HepG2 (cell line): Measurements from ENCODE around the gene TOP1. TPM values are rescaled to one million over a fixed set of nuclear protein-coding genes. Genes with fewer than 3 reads are reported as not detected.

Source experiments
- AGO1 ChIP-seq: fragments of 200-400 bp; formaldehyde crosslinking; IDR thresholded peaks from 2 replicates; pipeline ENCODE4 v1.6.1; 2017; ENCODE audit warnings: mild to moderate bottlenecking, low read depth, low read length, moderate library complexity; ENCODE audit not compliant: poor library complexity, severe bottlenecking
- GABPB1 ChIP-seq: IDR thresholded peaks from 2 replicates; pipeline ENCODE4 v1.6.1; 2016; ENCODE audit warnings: mild to moderate bottlenecking, missing genetic modification reagents, moderate library complexity, missing compliant biosample characterization
- GLI4 ChIP-seq: sonication (generic); formaldehyde crosslinking; IDR thresholded peaks from 2 replicates; pipeline ENCODE4 v1.5.1; 2020; ENCODE audit warnings: missing genetic modification reagents, mild to moderate bottlenecking, moderate library complexity, borderline replicate concordance
- HBP1 ChIP-seq: IDR thresholded peaks from 2 replicates; pipeline ENCODE4 v1.6.1; 2016; ENCODE audit warnings: low read depth, control low read depth
- KDM1A ChIP-seq: IDR thresholded peaks from 2 replicates; pipeline ENCODE4 v1.6.1; 2016; ENCODE audit warnings: missing compliant biosample characterization
- KLF6 ChIP-seq: IDR thresholded peaks from 2 replicates; pipeline ENCODE4 v1.8.0; 2016; ENCODE audit warnings: missing biosample characterization, missing genetic modification reagents
- MXD3 ChIP-seq: IDR thresholded peaks from 2 replicates; pipeline ENCODE4 v1.6.1; 2016; ENCODE audit warnings: mild to moderate bottlenecking, missing biosample characterization, missing genetic modification reagents
- RBM39 ChIP-seq: fragments of 200-400 bp; formaldehyde crosslinking; IDR thresholded peaks from one replicate; pipeline ENCODE4 v1.6.1; 2018; ENCODE audit warnings: antibody characterized with exemption, mild to moderate bottlenecking, low read depth, low read length; ENCODE audit not compliant: poor library complexity, severe bottlenecking
- RNF2 ChIP-seq: fragments of 450-650 bp; conservative IDR thresholded peaks from 2 replicates; pipeline ENCODE4 v1.6.1; 2016; ENCODE audit warnings: low read depth
- SCMH1 ChIP-seq: sonication (generic); formaldehyde crosslinking; IDR thresholded peaks from 2 replicates; pipeline ENCODE4 v1.9.0; 2021; ENCODE audit warnings: missing genetic modification reagents, mild to moderate bottlenecking, borderline replicate concordance
- TIGD3 ChIP-seq: sonication (generic); formaldehyde crosslinking; IDR thresholded peaks from 2 replicates; pipeline ENCODE4 v1.5.1; 2020; ENCODE audit warnings: mild to moderate bottlenecking, missing genetic modification reagents, borderline replicate concordance
- TSC22D2 ChIP-seq: sonication (generic); formaldehyde crosslinking; IDR thresholded peaks from 2 replicates; pipeline ENCODE4 v1.5.1; 2020; ENCODE audit warnings: missing genetic modification reagents, mild to moderate bottlenecking, borderline replicate concordance
- ZBTB7B ChIP-seq: sonication (generic); formaldehyde crosslinking; IDR thresholded peaks from 2 replicates; pipeline ENCODE4 v1.4.0; 2020; ENCODE audit warnings: missing genetic modification reagents
- ZFP90 ChIP-seq: sonication (generic); formaldehyde crosslinking; IDR thresholded peaks from 2 replicates; pipeline ENCODE4 v1.8.0; 2022; ENCODE audit warnings: missing genetic modification reagents, mild to moderate bottlenecking, inconsistent platforms, borderline replicate concordance
- ZKSCAN8 ChIP-seq: IDR thresholded peaks from 2 replicates; pipeline ENCODE4 v1.6.1; 2016; ENCODE audit warnings: borderline replicate concordance, missing genetic modification reagents, missing compliant biosample characterization
- ZNF430 ChIP-seq: sonication (generic); formaldehyde crosslinking; IDR thresholded peaks from 2 replicates; pipeline ENCODE4 v1.9.0; 2021; ENCODE audit warnings: mild to moderate bottlenecking, missing genetic modification reagents
- ZNF546 ChIP-seq: sonication (generic); formaldehyde crosslinking; conservative IDR thresholded peaks from 2 replicates; pipeline ENCODE4 v1.8.1; 2023; ENCODE audit warnings: mild to moderate bottlenecking, missing genetic modification reagents
- ZNF615 ChIP-seq: sonication (generic); formaldehyde crosslinking; IDR thresholded peaks from 2 replicates; pipeline ENCODE4 v1.5.0; 2020; ENCODE audit warnings: mild to moderate bottlenecking, missing genetic modification reagents, borderline replicate concordance
- polyA plus RNA-seq, 8 experiments: library from polyadenylated mRNA; depleted of rRNA in 3 of 8; stranded (reverse) in 7 of 8; unstranded in 1 of 8; fragments of >200 nt; fragmentation: Illumina TruSeq in 4 of 8; extraction: Trizol in 4 of 8; gene quantifications; 2 replicates each; pipeline versions ENCODE4 v1.2.1 to v1.2.3, GENCODE V29; 2011 to 2016; ENCODE audit warnings: low read depth in 4 of 8, missing spikeins in 1 of 8, mixed read lengths in 1 of 8; ENCODE audit not compliant: insufficient read depth in 1 of 8
- total RNA-seq, 5 experiments: library from RNA; depleted of rRNA; stranded (reverse); fragments of >200 nt; fragmentation: Illumina TruSeq; extraction: Trizol; gene quantifications; 2 replicates each; pipeline ENCODE4 v1.2.3, GENCODE V29; 2016; ENCODE audit warnings: low read depth in 1 of 5
- TF ChIP-seq, protein P1 (sequence below): IDR thresholded peaks from 2 replicates; pipeline ENCODE4 v1.6.1; 2016; ENCODE audit warnings: missing genetic modification reagents, missing compliant biosample characterization
- TF ChIP-seq, protein P2 (sequence below): sonication (generic); formaldehyde crosslinking; conservative IDR thresholded peaks from 2 replicates; pipeline ENCODE4 v1.4.0; 2020; ENCODE audit warnings: missing genetic modification reagents
- TF ChIP-seq, protein P3 (sequence below): IDR thresholded peaks from 2 replicates; pipeline ENCODE4 v1.6.1; 2016; ENCODE audit warnings: missing compliant biosample characterization, missing genetic modification reagents, borderline replicate concordance

Gene TOP1
- total and polyA plus RNA-seq, 2 of the 13 experiments (the other 11 are each of a cell fraction or from before 2014, with no cell fraction given), result 10.2 to 19.4 TPM

GRCh38 chr20:41135187-41135887, 106.7 kb downstream of the TOP1 start (continued):
- TF ChIP-seq, protein P1, sequence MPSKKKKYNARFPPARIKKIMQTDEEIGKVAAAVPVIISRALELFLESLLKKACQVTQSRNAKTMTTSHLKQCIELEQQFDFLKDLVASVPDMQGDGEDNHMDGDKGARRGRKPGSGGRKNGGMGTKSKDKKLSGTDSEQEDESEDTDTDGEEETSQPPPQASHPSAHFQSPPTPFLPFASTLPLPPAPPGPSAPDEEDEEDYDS (CRISPR knock-in tag), result 0 out of 2 replicates have a peak, but pooled peaks have one; percentile 14
- TF ChIP-seq TIGD3 (no peak), TSC22D2 (0 out of 2 replicates have a peak, but pooled peaks have one; percentile 77), ZNF430 (peak; percentile 22; the same call in 1 of the 2 replicates), GABPB1 (CRISPR knock-in tag) (0 out of 2 replicates have a peak, but pooled peaks have one; percentile 23), RBM39 (no peak), ZKSCAN8 (0 out of 2 replicates have a peak, but pooled peaks have one; percentile 31), RNF2 (peak; percentile 71; the same call in 1 of the 2 replicates), AGO1 (no peak), KDM1A (CRISPR knock-in tag) (no peak), HBP1 (0 out of 2 replicates have a peak, but pooled peaks have one; percentile 18), ZFP90 (CRISPR knock-in tag) (0 out of 2 replicates have a peak, but pooled peaks have one; percentile 9), GLI4 (CRISPR knock-in tag) (peak; percentile 23; the same call in 1 of the 2 replicates), SCMH1 (no peak), MXD3 (CRISPR knock-in tag) (0 out of 2 replicates have a peak, but pooled peaks have one; percentile 33), KLF6 (CRISPR knock-in tag) (peak; percentile 51; the same call in 1 of the 2 replicates), ZNF615 (CRISPR knock-in tag) (no peak), ZBTB7B (CRISPR knock-in tag) (peak; percentile 80), ZNF546 (CRISPR knock-in tag) (0 out of 2 replicates have a peak, but pooled peaks have one; percentile 35)
- TF ChIP-seq, protein P2, sequence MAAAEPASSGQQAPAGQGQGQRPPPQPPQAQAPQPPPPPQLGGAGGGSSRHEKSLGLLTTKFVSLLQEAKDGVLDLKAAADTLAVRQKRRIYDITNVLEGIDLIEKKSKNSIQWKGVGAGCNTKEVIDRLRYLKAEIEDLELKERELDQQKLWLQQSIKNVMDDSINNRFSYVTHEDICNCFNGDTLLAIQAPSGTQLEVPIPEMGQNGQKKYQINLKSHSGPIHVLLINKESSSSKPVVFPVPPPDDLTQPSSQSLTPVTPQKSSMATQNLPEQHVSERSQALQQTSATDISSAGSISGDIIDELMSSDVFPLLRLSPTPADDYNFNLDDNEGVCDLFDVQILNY (CRISPR knock-in tag), result peak; percentile 48; the same call in 1 of the 2 replicates
- TF ChIP-seq, protein P3, sequence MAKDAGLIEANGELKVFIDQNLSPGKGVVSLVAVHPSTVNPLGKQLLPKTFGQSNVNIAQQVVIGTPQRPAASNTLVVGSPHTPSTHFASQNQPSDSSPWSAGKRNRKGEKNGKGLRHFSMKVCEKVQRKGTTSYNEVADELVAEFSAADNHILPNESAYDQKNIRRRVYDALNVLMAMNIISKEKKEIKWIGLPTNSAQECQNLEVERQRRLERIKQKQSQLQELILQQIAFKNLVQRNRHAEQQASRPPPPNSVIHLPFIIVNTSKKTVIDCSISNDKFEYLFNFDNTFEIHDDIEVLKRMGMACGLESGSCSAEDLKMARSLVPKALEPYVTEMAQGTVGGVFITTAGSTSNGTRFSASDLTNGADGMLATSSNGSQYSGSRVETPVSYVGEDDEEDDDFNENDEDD, result peak; percentile 73
